Adrenal gland (tissue), 12 donors: ENCODE data around the gene PGAM5. TPM values are rescaled to one million over a fixed set of nuclear protein-coding genes. Genes with fewer than 3 reads are reported as not detected.

Experiments used
- DNase-seq, 7 donors: peaks; one replicate each; pipeline ENCODE4 v3.0.0-alpha.2; 2019 to 2020
- H3K27ac ChIP-seq, 5 donors: fragments of 200-600 bp; sonication (generic) in 4 of 5; 1 replicate in 3 of 5; 2 replicates in 2 of 5; pipeline versions ENCODE4 v1.5.1 to v1.8.0; 2016 to 2020; ENCODE audit warnings: mild to moderate bottlenecking in 1 of 5
- H3K27me3 ChIP-seq: fragments of 200-600 bp; 2 replicates; pipeline ENCODE4 v1.8.0; 2021
- H3K36me3 ChIP-seq, 2 donors: fragments of 200-600 bp; replicated peaks in 1 of 2; 1 replicate in 1 of 2; 2 replicates in 1 of 2; pipeline versions ENCODE4 v1.5.1 to v1.8.0; 2018 to 2022
- H3K4me1 ChIP-seq, 2 donors: fragments of 200-600 bp; replicated peaks in 1 of 2; 1 replicate in 1 of 2; 2 replicates in 1 of 2; pipeline versions ENCODE4 v1.5.1 to v1.8.0; 2018 to 2021
- H3K4me3 ChIP-seq, 4 donors: fragments of 200-600 bp; sonication (generic) in 3 of 4; one replicate each; pipeline ENCODE4 v1.5.1; 2016 to 2018
- H3K9me3 ChIP-seq, 3 donors: fragments of 200-600 bp; sonication (generic) in 1 of 3; replicated peaks in 1 of 3; 1 replicate in 2 of 3; 2 replicates in 1 of 3; pipeline versions ENCODE4 v1.5.1 to v1.8.0; 2016 to 2021
- POLR2A ChIP-seq, 2 donors: fragments of 450-650 bp; IDR thresholded peaks; one replicate each; pipeline ENCODE4 v1.6.1; 2017; ENCODE audit warnings: antibody characterized with exemption in 2 of 2, mild to moderate bottlenecking in 2 of 2, moderate library complexity in 1 of 2
- WGBS, 4 donors: extraction: QIAGEN DNeasy Blood & Tissue Kit in 2 of 4; methylation state at CpG; one replicate each; pipeline versions ENCODE4 v1.1.5 to v1.1.7; 2013 to 2017; 5-methylcytosine and 5-hydroxymethylcytosine counted together
- intact Hi-C, 2 donors: fragments of 100-400 bp; cut with DNase I; formaldehyde crosslinking; loops; one replicate each; pipeline versions ENCODE4 v1.14.1 to v1.15.0; 2022 to 2023
- polyA plus RNA-seq, 3 donors: library from polyadenylated mRNA; stranded (reverse); fragments of 200-250 nt in 2 of 3; fragments of 350-450 nt in 1 of 3; fragmentation: Illumina TruSeq in 1 of 3; extraction: RNeasy Lipid Tissue Mini Kit (QIAGEN cat#74804) in 1 of 3; gene quantifications; one replicate each; pipeline ENCODE4 v1.2.3, GENCODE V29; 2013 to 2014
- total RNA-seq, 9 donors: library from RNA; depleted of rRNA in 4 of 9; stranded (reverse); fragments of >200 nt in 4 of 9; fragments of 120-200 nt in 1 of 9; fragmentation: NEBNext Ultra II Directional in 1 of 9; extraction: Animal tissue kit (Norgen Biotek cat#: 25700) in 1 of 9; gene quantifications; one replicate each; pipeline versions ENCODE4 v1.1.0 to v1.2.4, GENCODE V29; 2013 to 2023
- TF ChIP-seq, protein P1 (sequence below), 6 experiments: fragments of 450-650 bp in 4 of 6; fragments of 200-600 bp in 2 of 6; sonication (generic) in 1 of 6; IDR thresholded peaks; 1 replicate in 5 of 6; 2 replicates in 1 of 6; pipeline versions ENCODE4 v1.5.1 to v1.8.0; 2016 to 2021; ENCODE audit warnings: antibody characterized with exemption in 6 of 6, mild to moderate bottlenecking in 2 of 6, moderate library complexity in 1 of 6
- donor health status: healthy with polysubstance abuse.
- donor health status: Bipolar disorder and iron deficiency.
- donor health status: DM: yes; HTN: yes; CAD: no.
- donor health status: DM: no; HTN: no; CAD: no.
- donor health status: DM: no; HTN: no; CAD: no.
- donor health status: DM: yes; HTN: yes; CAD: no.

Gene PGAM5
- total and polyA plus RNA-seq, 12 donors: 12.7 to 53.6 (median 33.2) TPM

DNA sequence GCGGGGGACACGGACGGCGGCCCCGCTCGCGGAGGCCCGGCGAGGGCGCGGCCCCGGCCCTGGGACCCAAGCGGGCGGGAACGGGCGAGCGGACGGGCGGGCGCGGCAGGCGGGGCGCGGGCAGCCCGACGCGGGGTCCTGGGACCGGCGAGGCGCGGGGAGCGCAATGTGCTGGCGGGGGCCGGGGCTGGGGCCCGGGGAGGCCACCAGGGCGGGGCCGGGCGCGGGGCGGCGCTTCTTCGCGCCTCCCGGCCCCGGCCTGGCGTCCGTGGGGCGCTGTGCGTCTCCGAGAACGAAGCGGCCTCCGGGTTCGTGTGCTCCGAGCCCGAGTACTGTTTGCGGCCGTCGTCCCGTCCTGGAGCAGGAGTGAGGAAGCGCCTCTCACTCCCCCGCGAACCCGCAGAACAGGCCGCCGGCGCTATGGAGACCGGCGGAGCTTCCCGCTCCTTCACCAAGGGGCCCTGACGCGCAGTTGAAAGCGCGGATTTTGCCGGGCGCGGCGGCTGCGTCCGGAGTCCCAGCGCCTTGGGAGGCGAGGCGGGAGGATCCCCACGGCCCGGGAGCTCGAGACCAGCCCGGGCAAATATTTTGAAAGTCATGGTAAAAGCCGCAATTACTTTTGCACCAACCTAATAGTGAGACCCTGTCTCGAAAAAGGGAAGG is 51.4 kb downstream of the PGAM5 start:
- Histone ChIP-seq H3K4me1 (peaks cover 12 to 25% of the 10 kb centered on the region in 2 donors), H3K9me3 (no peaks in the 10 kb centered on the region), H3K36me3 (peaks cover 0 to 5% of the 10 kb centered on the region in 2 donors), H3K27ac (peak overlapping the region; percentile 85 to 99 (median 97)), H3K27me3 (no peaks in the 10 kb centered on the region), H3K4me3 (peak overlapping the region in 2 of 4 donors; percentile 44 to 99)
- TF ChIP-seq POLR2A (IDR thresholded peaks at IDR 0.05): peak; percentile 47 to 81
- TF ChIP-seq, protein P1, sequence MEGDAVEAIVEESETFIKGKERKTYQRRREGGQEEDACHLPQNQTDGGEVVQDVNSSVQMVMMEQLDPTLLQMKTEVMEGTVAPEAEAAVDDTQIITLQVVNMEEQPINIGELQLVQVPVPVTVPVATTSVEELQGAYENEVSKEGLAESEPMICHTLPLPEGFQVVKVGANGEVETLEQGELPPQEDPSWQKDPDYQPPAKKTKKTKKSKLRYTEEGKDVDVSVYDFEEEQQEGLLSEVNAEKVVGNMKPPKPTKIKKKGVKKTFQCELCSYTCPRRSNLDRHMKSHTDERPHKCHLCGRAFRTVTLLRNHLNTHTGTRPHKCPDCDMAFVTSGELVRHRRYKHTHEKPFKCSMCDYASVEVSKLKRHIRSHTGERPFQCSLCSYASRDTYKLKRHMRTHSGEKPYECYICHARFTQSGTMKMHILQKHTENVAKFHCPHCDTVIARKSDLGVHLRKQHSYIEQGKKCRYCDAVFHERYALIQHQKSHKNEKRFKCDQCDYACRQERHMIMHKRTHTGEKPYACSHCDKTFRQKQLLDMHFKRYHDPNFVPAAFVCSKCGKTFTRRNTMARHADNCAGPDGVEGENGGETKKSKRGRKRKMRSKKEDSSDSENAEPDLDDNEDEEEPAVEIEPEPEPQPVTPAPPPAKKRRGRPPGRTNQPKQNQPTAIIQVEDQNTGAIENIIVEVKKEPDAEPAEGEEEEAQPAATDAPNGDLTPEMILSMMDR (IDR thresholded peaks at IDR 0.05): peak in 5 of 6 experiments; percentile 10 to 38 (median 26)
- 0 to 1% (median 0%) methylated on average over 1 to 88 of the region's 89 CpGs for WGBS, 4 donors
- intact Hi-C loops: no loop called here
- peak; percentile 80 to 89 (median 84) for DNase-seq

DNA sequence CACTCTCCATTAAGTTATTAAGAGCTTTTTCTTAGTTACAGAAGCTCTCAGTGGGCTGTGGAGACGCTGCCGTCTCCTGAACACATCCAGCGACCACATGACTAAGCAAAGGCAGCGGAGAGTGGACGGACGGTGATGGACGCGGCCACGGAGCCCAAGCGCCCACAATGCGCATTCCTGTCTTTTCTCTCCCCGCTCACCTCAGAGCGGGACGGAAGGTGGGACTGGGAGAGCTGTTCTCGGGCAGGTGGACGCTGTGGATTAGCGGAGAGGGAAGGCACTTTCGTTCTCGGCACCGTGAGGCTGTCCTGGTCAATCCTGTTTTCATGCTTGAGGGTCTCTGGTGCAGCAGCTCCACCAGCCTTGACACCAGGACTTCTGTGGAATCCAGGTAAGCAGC is 53.6 kb downstream of the PGAM5 start:
- no peak for DNase-seq
- no peaks in the 10 kb centered on the region for H3K27me3 ChIP-seq
- TF ChIP-seq, protein P1 (IDR thresholded peaks at IDR 0.05): no peak
- no peak for TF ChIP-seq POLR2A (IDR thresholded peaks at IDR 0.05)
- peaks cover 19 to 32% of the 10 kb centered on the region in 2 donors for H3K4me1 ChIP-seq
- no peaks in the 10 kb centered on the region for H3K36me3 ChIP-seq
- 91 to 97% (median 96%) methylated on average over 20 of the region's 20 CpGs for WGBS, 4 donors
- no peaks in the 10 kb centered on the region for H3K9me3 ChIP-seq
- intact Hi-C loops: no loop called here
- H3K27ac ChIP-seq: no peak overlapping the region
- H3K4me3 ChIP-seq: no peak overlapping the region

DNA sequence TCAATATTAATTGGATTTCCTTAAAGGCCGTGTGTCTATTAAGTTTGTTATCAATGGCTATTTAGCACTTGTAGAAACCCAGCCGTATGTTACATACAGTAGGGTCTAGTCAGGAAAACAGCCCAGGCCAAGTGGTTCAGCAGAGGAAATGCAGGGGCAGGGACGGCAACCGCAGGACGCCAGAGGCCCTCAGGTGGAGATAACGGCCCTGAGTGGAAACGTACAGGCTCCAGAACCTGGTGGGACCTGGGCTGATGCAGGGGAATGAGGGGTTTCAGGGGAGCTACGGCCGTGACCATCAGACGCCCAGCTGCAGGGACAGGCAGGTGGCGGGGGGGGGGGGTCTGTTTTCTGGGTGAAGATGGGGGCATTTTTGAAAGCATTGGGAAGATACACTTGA is 54.7 kb downstream of the PGAM5 start:
- Histone ChIP-seq H3K4me1 (peaks cover 12 to 21% of the 10 kb centered on the region in 2 donors), H3K4me3 (no peak overlapping the region), H3K27me3 (no peaks in the 10 kb centered on the region), H3K27ac (no peak overlapping the region), H3K9me3 (no peaks in the 10 kb centered on the region), H3K36me3 (peaks cover 0 to 6% of the 10 kb centered on the region in 2 donors)
- TF ChIP-seq, protein P1 (IDR thresholded peaks at IDR 0.05): no peak
- no peak for TF ChIP-seq POLR2A (IDR thresholded peaks at IDR 0.05)
- 67 to 79% (median 68%) methylated on average over 10 to 11 of the region's 11 CpGs for WGBS, 4 donors
- intact Hi-C loops: no loop called here
- DNase-seq: no peak

DNA sequence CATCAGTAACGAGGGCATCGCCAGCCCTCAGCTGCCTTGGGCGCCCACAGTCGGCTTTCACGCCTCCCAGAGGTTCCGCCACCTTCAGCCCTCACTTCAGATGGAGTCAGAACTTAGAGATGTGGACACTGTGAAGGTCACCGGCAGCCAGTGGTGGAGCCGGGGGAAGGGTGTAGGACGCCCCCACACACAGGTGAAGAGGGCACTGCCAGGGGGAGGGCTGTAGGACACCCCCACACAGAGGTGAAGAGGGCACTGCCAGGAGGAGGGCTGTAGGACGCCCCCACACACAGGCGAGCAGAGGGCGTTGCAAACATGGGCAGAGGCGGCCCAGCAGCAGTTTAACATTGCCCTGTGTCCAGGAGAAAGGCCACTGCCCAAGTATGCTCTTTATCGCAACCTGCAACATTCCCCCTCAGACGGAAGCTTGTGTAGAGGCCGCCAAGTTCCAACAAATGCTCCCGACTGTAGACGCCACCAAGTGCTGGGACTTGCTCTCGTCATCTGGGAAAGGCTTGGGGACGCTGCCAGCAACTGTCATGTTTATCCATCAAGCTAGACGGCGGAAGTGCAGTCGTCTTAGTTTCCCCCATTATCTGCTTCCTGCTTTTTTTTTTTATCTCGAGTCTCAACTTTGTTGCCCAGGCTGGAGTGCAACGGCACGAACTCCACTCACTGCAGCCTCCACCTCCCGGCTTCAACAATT is 55.9 kb downstream of the PGAM5 start:
- Histone ChIP-seq H3K9me3 (no peaks in the 10 kb centered on the region), H3K27me3 (no peaks in the 10 kb centered on the region), H3K4me3 (no peak overlapping the region), H3K36me3 (peaks cover 0 to 11% of the 10 kb centered on the region in 2 donors), H3K27ac (peak overlapping the region in 3 of 5 donors; percentile 13 to 56 (median 25)), H3K4me1 (peaks cover 11 to 16% of the 10 kb centered on the region in 2 donors)
- TF ChIP-seq POLR2A (IDR thresholded peaks at IDR 0.05): no peak
- TF ChIP-seq, protein P1 (IDR thresholded peaks at IDR 0.05): no peak
- intact Hi-C loops: no loop called here
- peak in 5 of 7 donors; percentile 44 to 71 (median 65) for DNase-seq
- WGBS, 4 donors: 58 to 63% (median 60%) methylated on average over 23 to 27 of the region's 27 CpGs
